Measurements from ENCODE around the gene VPS11. TPM values are rescaled to one million over a fixed set of nuclear protein-coding genes. Genes with fewer than 3 reads are reported as not detected.
A peak's percentile ranks its signal among the peaks of the same experiment; 100 is the strongest.
"Not testable (repeated sequence)": the region's sequence is repeated elsewhere in the genome, so short reads cannot be mapped to it uniquely, and the experiment has no call there.

The VPS11 gene
- total RNA-seq, 1 donor from 2014 or later: 22.0 TPM

- intact Hi-C loops (cut with micrococcal nuclease): no loop called here
- no peaks in the 10 kb centered on the region for H3K27me3 ChIP-seq (ENCODE audit: low read depth)
- peak overlapping the region; percentile 85 for H3K27ac ChIP-seq (replicated peaks)
- H3K36me3 ChIP-seq: peaks cover 46% of the 10 kb centered on the region
- DNase-seq: no peak
- peak overlapping the region; percentile 99 for H3K4me3 ChIP-seq
- TF ChIP-seq CTCF (IDR thresholded peaks at IDR 0.05; ENCODE audit: borderline replicate concordance): no peak
- H3K9me3 ChIP-seq (replicated peaks): no peaks in the 10 kb centered on the region
- peaks cover 38% of the 10 kb centered on the region for H3K4me1 ChIP-seq
Measured at GRCh38 chr11:119055901-119056300, 11.7 kb upstream of the VPS11 start.

GRCh38 chr11:119056421-119056999 is 11.1 kb upstream of the VPS11 start:
- H3K9me3 ChIP-seq (replicated peaks): no peaks in the 10 kb centered on the region

GRCh38 chr11:119057000-119057769 is 10.4 kb upstream of the VPS11 start, which contains the start of gene HYOU1:
HYOU1 (minus strand) TSS chr11:119057205; CDS start chr11:119056160, 1,045 bp downstream.
- peaks cover 42% of the 10 kb centered on the region for H3K4me1 ChIP-seq

More at GRCh38 chr11:119056421-119056999, 11.1 kb upstream of the VPS11 start:
- Histone ChIP-seq H3K4me3 (peak overlapping the region; percentile 99), H3K27ac (replicated peaks) (peak overlapping the region; percentile 85), H3K36me3 (peaks cover 40% of the 10 kb centered on the region), H3K27me3 (ENCODE audit: low read depth) (no peaks in the 10 kb centered on the region), H3K4me1 (peaks cover 38% of the 10 kb centered on the region)
- DNase-seq: no peak
- TF ChIP-seq CTCF (IDR thresholded peaks at IDR 0.05; ENCODE audit: borderline replicate concordance): no peak
- intact Hi-C loops (cut with micrococcal nuclease): no loop called here

GRCh38 chr11:119059128-119059527 is 8.5 kb upstream of the VPS11 start:
- H3K36me3 ChIP-seq: peaks cover 14% of the 10 kb centered on the region
- H3K4me3 ChIP-seq; H3K27ac ChIP-seq (replicated peaks); DNase-seq; H3K9me3 ChIP-seq (replicated peaks); intact Hi-C loops (cut with micrococcal nuclease); H3K27me3 ChIP-seq (ENCODE audit: low read depth): not testable (repeated sequence)
- H3K4me1 ChIP-seq: peaks cover 49% of the 10 kb centered on the region

More at GRCh38 chr11:119057000-119057769, 10.4 kb upstream of the VPS11 start, which contains the start of gene HYOU1:
- Histone ChIP-seq H3K27me3 (ENCODE audit: low read depth) (no peaks in the 10 kb centered on the region), H3K36me3 (peaks cover 33% of the 10 kb centered on the region), H3K27ac (replicated peaks) (peak within 1 kb of the TSS; percentile 85), H3K9me3 (replicated peaks) (no peaks in the 10 kb centered on the region), H3K4me3 (peak within 1 kb of the TSS; percentile 99)
- no peak for TF ChIP-seq CTCF (IDR thresholded peaks at IDR 0.05; ENCODE audit: borderline replicate concordance)
- intact Hi-C loops (cut with micrococcal nuclease): no loop called here
- peak; percentile 99 for DNase-seq

GRCh38 chr11:119061256-119061655 is 6.4 kb upstream of the VPS11 start:
- Histone ChIP-seq H3K27ac (replicated peaks) (no peak overlapping the region), H3K27me3 (ENCODE audit: low read depth) (no peaks in the 10 kb centered on the region), H3K9me3 (replicated peaks) (no peaks in the 10 kb centered on the region), H3K36me3 (peaks cover 5% of the 10 kb centered on the region), H3K4me1 (peaks cover 40% of the 10 kb centered on the region), H3K4me3 (no peak overlapping the region)
- no peak for TF ChIP-seq CTCF (IDR thresholded peaks at IDR 0.05; ENCODE audit: borderline replicate concordance)
- DNase-seq: no peak
- intact Hi-C loops (cut with micrococcal nuclease): no loop called here

- no peak for DNase-seq
- intact Hi-C loops (cut with micrococcal nuclease): no loop called here
Measured at GRCh38 chr11:119062779-119063178, 4.8 kb upstream of the VPS11 start.

More at GRCh38 chr11:119062779-119063178, 4.8 kb upstream of the VPS11 start:
- H3K27me3 ChIP-seq (ENCODE audit: low read depth): no peaks in the 10 kb centered on the region
- peaks cover 40% of the 10 kb centered on the region for H3K4me1 ChIP-seq
- peaks cover 5% of the 10 kb centered on the region for H3K36me3 ChIP-seq
- H3K27ac ChIP-seq (replicated peaks): peak overlapping the region; percentile 3
- no peak for TF ChIP-seq CTCF (IDR thresholded peaks at IDR 0.05; ENCODE audit: borderline replicate concordance)
- no peaks in the 10 kb centered on the region for H3K9me3 ChIP-seq (replicated peaks)
- H3K4me3 ChIP-seq: no peak overlapping the region
